HCT116 (cell line): ENCODE results near the gene HOXA7.

Experiments used
- EZH2 ChIP-seq: fragments of 200-600 bp; sonication (generic); IDR thresholded peaks from 2 replicates; pipeline ENCODE4 v1.6.1; 2017; ENCODE audit warnings: antibody characterized with exemption, mixed run types
- POLR2A ChIP-seq: IDR thresholded peaks from 2 replicates; pipeline ENCODE4 v1.7.0; 2011; ENCODE audit warnings: borderline replicate concordance; ENCODE audit not compliant: insufficient read depth, insufficient read length; ENCODE audit errors: extremely low read depth
- RAD21 ChIP-seq: IDR thresholded peaks from 2 replicates; pipeline ENCODE4 v1.6.1; 2012; ENCODE audit warnings: low read depth, mild to moderate bottlenecking

DNA sequence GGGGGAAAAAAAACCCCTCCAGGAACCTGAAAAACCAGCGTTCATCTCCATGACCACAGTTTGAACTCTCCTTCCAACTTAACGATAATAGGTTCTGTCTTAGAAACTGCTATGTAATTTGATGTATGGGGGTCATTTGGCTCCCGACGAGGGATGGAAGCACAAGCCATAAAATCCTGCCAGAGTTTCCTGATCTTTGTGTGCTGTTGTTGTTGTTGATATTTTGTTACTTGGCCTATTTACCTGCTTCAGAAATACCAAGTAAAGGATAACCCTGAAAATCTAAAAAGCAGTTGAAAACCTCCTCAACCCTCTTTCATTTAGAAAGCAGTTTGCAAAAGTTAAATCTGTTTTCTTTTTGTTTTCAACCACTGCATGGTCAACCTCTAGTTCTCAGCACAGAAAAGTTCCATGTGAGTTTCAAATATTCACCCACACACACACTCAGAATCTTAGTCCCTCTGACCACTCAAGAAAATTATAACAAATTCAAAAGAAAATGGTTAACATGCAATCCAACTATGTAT lies 44.7 kb downstream of the HOXA7 start:
- TF ChIP-seq POLR2A (no peak), EZH2 (no peak), RAD21 (no peak)
